GM12878 (cell line): ENCODE measurements around the gene ICA1. TPM values are rescaled to one million over a fixed set of nuclear protein-coding genes. Genes with fewer than 3 reads are reported as not detected.
"Not testable (repeated sequence)": the region's sequence is repeated elsewhere in the genome, so short reads cannot be mapped to it uniquely, and the experiment has no call there.

Experiments
- ATAC-seq: fragments of 200-7000 bp; cut with Tn5 transposase; 3 replicates; pipeline ENCODE4 v1.9.1; 2020; ENCODE audit warnings: mild to moderate bottlenecking, moderate library complexity
- BruUV-seq: library from RNA; stranded (reverse); fragments of 400-500 nt; replicated peaks from 2 replicates; lab custom pipeline; 2021; lab: Mats Ljungman, UMichigan
- CTCF ChIA-PET: fragments of 300-600 bp; sonication (Branson Sonifier 250); formaldehyde crosslinking; extraction: SDS; loops from one replicate; lab custom pipeline; 2021; ENCODE audit warnings: inconsistent platforms; lab: Yijun Ruan, JAX
- POLR2A ChIA-PET: fragments of 350-600 bp; formaldehyde crosslinking; extraction: SDS; loops from one replicate; lab custom pipeline; 2021; ENCODE audit warnings: inconsistent platforms; lab: Charles Lee
- RAD21 ChIA-PET: fragments of 300-600 bp; sonication (Branson Sonifier 250); formaldehyde crosslinking; loops from one replicate; lab custom pipeline; 2023; ENCODE audit warnings: antibody characterized with exemption; ENCODE audit not compliant: unreplicated experiment; lab: Charles Lee
- SMC1A ChIA-PET: fragments of 300-600 bp; sonication (Branson Sonifier 250); formaldehyde crosslinking; loops from one replicate; lab custom pipeline; 2023; ENCODE audit not compliant: unreplicated experiment, uncharacterized antibody; lab: Charles Lee
- DNase-seq: peaks from one replicate; pipeline ENCODE4 v3.0.0-alpha.2; 2011; ENCODE audit warnings: low read depth, low spot score
- FAIRE-seq: peaks from 3 replicates; lab custom pipeline; 2011; peaks lifted over from hg19 to GRCh38; lab: Jason Lieb, UNC
- H2AFZ ChIP-seq: 2 replicates; pipeline ENCODE4 v1.6.0; 2011; ENCODE audit warnings: low read depth, low read length, control low read depth; ENCODE audit not compliant: control insufficient read depth
- H3K27ac ChIP-seq: 2 replicates; pipeline ENCODE4 v1.5.1; 2011; ENCODE audit warnings: control low read depth; ENCODE audit not compliant: control insufficient read depth, insufficient read depth
- H3K27me3 ChIP-seq, 2 experiments: replicated peaks in 1 of 2; 2 replicates each; pipeline versions ENCODE4 v1.6.0 to v1.6.1; 2011; ENCODE audit warnings: low read length in 1 of 2; ENCODE audit not compliant: control insufficient read depth in 2 of 2, insufficient read depth in 2 of 2
- H3K36me3 ChIP-seq, 2 experiments: 2 replicates each; pipeline ENCODE4 v1.5.1; 2011; ENCODE audit warnings: low read length in 1 of 2; ENCODE audit not compliant: control insufficient read depth in 2 of 2, insufficient read depth in 2 of 2
- H3K4me1 ChIP-seq: 2 replicates; pipeline ENCODE4 v1.6.1; 2011; ENCODE audit warnings: mild to moderate bottlenecking, low read length, moderate library complexity, mixed read lengths; ENCODE audit not compliant: control insufficient read depth, insufficient read depth
- H3K4me2 ChIP-seq: 2 replicates; pipeline ENCODE4 v1.6.0; 2011; ENCODE audit warnings: control low read depth; ENCODE audit not compliant: control insufficient read depth, insufficient read depth
- H3K4me3 ChIP-seq: fragments of 200-600 bp; sonication (generic); 2 replicates; pipeline ENCODE4 v1.5.1; 2016
- H3K79me2 ChIP-seq: 2 replicates; pipeline ENCODE4 v1.6.0; 2011; ENCODE audit warnings: low read length; ENCODE audit not compliant: control insufficient read depth, insufficient read depth
- H3K9ac ChIP-seq: 2 replicates; pipeline ENCODE4 v1.8.0; 2011; ENCODE audit warnings: low read length, control low read depth, mixed read lengths; ENCODE audit not compliant: control insufficient read depth, insufficient read depth
- H3K9me3 ChIP-seq: replicated peaks from 3 replicates; pipeline ENCODE4 v1.5.1; 2011; ENCODE audit warnings: mild to moderate bottlenecking, low read length; ENCODE audit not compliant: control insufficient read depth, insufficient read depth
- H4K20me1 ChIP-seq: 2 replicates; pipeline ENCODE4 v1.6.0; 2011; ENCODE audit not compliant: control insufficient read depth, insufficient read depth
- BHLHE40 ChIP-seq, 2 experiments: fragments of 450-650 bp in 1 of 2; IDR thresholded peaks; 2 replicates each; pipeline ENCODE4 v1.6.1; 2011 to 2017; ENCODE audit warnings: low read depth in 2 of 2, borderline replicate concordance in 1 of 2, improper control_type of control experiment in 1 of 2, low read length in 1 of 2, mild to moderate bottlenecking in 1 of 2
- CREB1 ChIP-seq: IDR thresholded peaks from 2 replicates; pipeline ENCODE4 v1.6.1; 2012; ENCODE audit warnings: low read depth, mild to moderate bottlenecking, inconsistent platforms
- CTCF ChIP-seq, 3 experiments: IDR thresholded peaks in 2 of 3; conservative IDR thresholded peaks in 1 of 3; 2 replicates each; pipeline ENCODE4 v1.5.1; 2011; ENCODE audit warnings: low read depth in 3 of 3, low read length in 3 of 3, mild to moderate bottlenecking in 3 of 3, control low read depth in 2 of 3, moderate library complexity in 2 of 3, inconsistent platforms in 1 of 3, mixed read lengths in 1 of 3; ENCODE audit not compliant: control insufficient read depth in 2 of 3, insufficient read depth in 1 of 3; ENCODE audit errors: extremely low read depth in 1 of 3
- GABPA ChIP-seq: IDR thresholded peaks from 2 replicates; pipeline ENCODE4 v1.6.1; 2014; ENCODE audit warnings: antibody characterized with exemption, low read depth, mild to moderate bottlenecking, inconsistent platforms
- IRF5 ChIP-seq: fragments of 450-650 bp; IDR thresholded peaks from 2 replicates; pipeline ENCODE4 v1.6.1; 2017; ENCODE audit warnings: borderline replicate concordance
- KAT2A ChIP-seq: conservative IDR thresholded peaks from 2 replicates; pipeline ENCODE4 v1.6.1; 2011; ENCODE audit warnings: low read depth, low read length; ENCODE audit not compliant: control insufficient read depth
- LARP7 ChIP-seq: fragments of 450-650 bp; IDR thresholded peaks from 2 replicates; pipeline ENCODE4 v1.6.1; 2017; ENCODE audit warnings: mild to moderate bottlenecking
- MAX ChIP-seq: IDR thresholded peaks from 2 replicates; pipeline ENCODE4 v1.6.1; 2012; ENCODE audit warnings: low read depth, low read length, improper control_type of control experiment
- POLR2AphosphoS2 ChIP-seq: IDR thresholded peaks from 2 replicates; pipeline ENCODE4 v1.6.1; 2011; ENCODE audit warnings: low read depth, mild to moderate bottlenecking, low read length, improper control_type of control experiment, moderate library complexity
- RELA ChIP-seq: fragments of 450-650 bp; IDR thresholded peaks from 2 replicates; pipeline ENCODE4 v1.8.0; 2014; ENCODE audit warnings: borderline replicate concordance; ENCODE audit not compliant: partially characterized antibody
- SPI1 ChIP-seq: IDR thresholded peaks from 2 replicates; pipeline ENCODE4 v1.6.1; 2011; ENCODE audit warnings: low read depth, mild to moderate bottlenecking, low read length, moderate library complexity, borderline replicate concordance; ENCODE audit not compliant: insufficient read depth
- SRF ChIP-seq, 2 experiments: IDR thresholded peaks; 2 replicates each; pipeline ENCODE4 v1.6.1; 2011; ENCODE audit warnings: low read depth in 2 of 2, low read length in 2 of 2, mild to moderate bottlenecking in 1 of 2, moderate library complexity in 1 of 2
- TARDBP ChIP-seq: IDR thresholded peaks from 2 replicates; pipeline ENCODE4 v1.6.1; 2016; ENCODE audit warnings: borderline replicate concordance
- YBX1 ChIP-seq: fragments of 450-650 bp; IDR thresholded peaks from 2 replicates; pipeline ENCODE4 v1.6.1; 2016; ENCODE audit warnings: antibody characterized with exemption
- ZNF24 ChIP-seq: fragments of 450-650 bp; IDR thresholded peaks from 2 replicates; pipeline ENCODE4 v1.6.1; 2017; ENCODE audit warnings: antibody characterized with exemption, mild to moderate bottlenecking
- WGBS: methylation state at CpG from one replicate; pipeline ENCODE4 v1.1.6; 2016; ENCODE audit warnings: low lambda C conversion rate; ENCODE audit not compliant: insufficient replicate concordance, insufficient coverage; ENCODE audit errors: missing lambda C conversion rate; 5-methylcytosine and 5-hydroxymethylcytosine counted together
- in situ Hi-C: fragments of 300-500 bp; cut with MboI; formaldehyde crosslinking; loops from 9 replicates; pipeline ENCODE4 v1.14.3; 2018; ENCODE audit warnings: mixed read lengths
- intact Hi-C: fragments of 100-400 bp; cut with micrococcal nuclease; formaldehyde crosslinking; loops from one replicate; pipeline ENCODE4 v1.14.2; 2022; ENCODE audit not compliant: unreplicated experiment
- polyA plus RNA-seq, 11 experiments: library from polyadenylated mRNA; depleted of rRNA in 4 of 11; unstranded in 6 of 11; stranded (reverse) in 5 of 11; fragments of >200 nt; fragmentation: Nextera tagmentation in 4 of 11; fragmentation: Illumina TruSeq in 1 of 11; extraction: Ambion mirVana in 4 of 11; extraction: Trizol in 1 of 11; gene quantifications; 1 replicate in 1 of 11; 2 replicates in 10 of 11; pipeline versions ENCODE4 v1.2.1 to v1.2.3, GENCODE V29; 2011 to 2016; ENCODE audit warnings: inconsistent platforms in 2 of 11, missing spikeins in 2 of 11, low read depth in 1 of 11
- total RNA-seq, 4 experiments: library from RNA; depleted of rRNA in 3 of 4; stranded (reverse); fragments of >200 nt in 3 of 4; fragmentation: Illumina TruSeq in 1 of 4; extraction: Trizol in 1 of 4; gene quantifications; 2 replicates each; pipeline versions ENCODE4 v1.2.1 to v1.2.3, GENCODE V29; 2013 to 2021

The ICA1 gene
- total and polyA plus RNA-seq, 10 of the 15 experiments (the other 5 are each of a cell fraction or from before 2014, with no cell fraction given), result 1.3 to 35.1 (median 3.3) TPM

- RAD21 ChIA-PET, result interaction anchor here (0.6 kb wide), 1 partner anchor 802 kb away, joined by 4 read pairs; no protein-coding TSS in a partner anchor
- no peaks in the 10 kb centered on the region for H4K20me1 ChIP-seq
- DNase-seq, result no peak
- no peaks in the 10 kb centered on the region for H3K4me1 ChIP-seq
- H3K9ac ChIP-seq, result no peak overlapping the region
- in situ Hi-C loops (no loop called here), intact Hi-C loops (no loop called here)
- no peak for FAIRE-seq
- H2AFZ ChIP-seq, result no peak overlapping the region
- TF ChIP-seq LARP7 (no peak), CTCF (IDR thresholded peaks at IDR 0.05 in 2 of 3, conservative IDR thresholded peaks at IDR 0.05 in 1 of 3; ENCODE audit: control insufficient read depth in 2 of 3, extremely low read depth in 1 of 3, insufficient read depth in 1 of 3, low read depth in 3 of 3, low read length in 3 of 3) (no peak), SPI1 (no peak), MAX (no peak), POLR2AphosphoS2 (no peak), RELA (no peak), GABPA (no peak), IRF5 (no peak), SRF (IDR thresholded peaks at IDR 0.05; ENCODE audit: low read depth in 2 of 2, low read length in 2 of 2) (no peak), BHLHE40 (IDR thresholded peaks at IDR 0.05; ENCODE audit: borderline replicate concordance in 1 of 2, low read depth in 2 of 2, low read length in 1 of 2) (no peak), YBX1 (no peak), TARDBP (no peak), KAT2A (no peak), ZNF24 (no peak), CREB1 (no peak)
- H3K4me2 ChIP-seq, result no peak overlapping the region
- SMC1A ChIA-PET, result no interaction called here
- H3K79me2 ChIP-seq, result no peaks in the 10 kb centered on the region
- POLR2A ChIA-PET, result no interaction called here
- H3K36me3 ChIP-seq, result no peaks in the 10 kb centered on the region
- 98% methylated on average over 2 of the region's 2 CpGs for WGBS
- no peaks in the 10 kb centered on the region for H3K9me3 ChIP-seq
- H3K27ac ChIP-seq, result no peak overlapping the region
- H3K4me3 ChIP-seq, result no peak overlapping the region
- H3K27me3 ChIP-seq, result no peaks in the 10 kb centered on the region; a peak in 1 of 4 replicates
- no peak for ATAC-seq
- CTCF ChIA-PET, result no interaction called here
- no TSS peak for BruUV-seq
Measured at GRCh38 chr7:8246020-8246419, 15.9 kb downstream of the ICA1 start.

GRCh38 chr7:8245032-8245431, 16.9 kb downstream of the ICA1 start:
- H3K27me3 ChIP-seq, H3K79me2 ChIP-seq, H3K4me3 ChIP-seq, RAD21 ChIA-PET, CTCF ChIA-PET, H3K9me3 ChIP-seq, H3K4me2 ChIP-seq, BruUV-seq, H4K20me1 ChIP-seq, H3K4me1 ChIP-seq, ATAC-seq, SMC1A ChIA-PET, FAIRE-seq, H2AFZ ChIP-seq, in situ Hi-C loops, H3K9ac ChIP-seq, H3K36me3 ChIP-seq, POLR2A ChIA-PET, DNase-seq, H3K27ac ChIP-seq, intact Hi-C loops: not testable (repeated sequence)
- WGBS, result 81% methylated on average over 5 of the region's 5 CpGs
